Glomerular endothelial cell (primary cell): ENCODE measurements around the gene TRAF5. TPM values are rescaled to one million over a fixed set of nuclear protein-coding genes. Genes with fewer than 3 reads are reported as not detected.
"Not testable (repeated sequence)": the region's sequence is repeated elsewhere in the genome, so short reads cannot be mapped to it uniquely, and the experiment has no call there.

ENCODE experiments used
- DNase-seq: peaks from one replicate; pipeline ENCODE4 v3.0.0-alpha.2; 2011; ENCODE audit warnings: low read depth, low spot score; ENCODE audit errors: extremely low read depth
- total RNA-seq: library from RNA; depleted of rRNA; stranded (reverse); fragments of >200 nt; gene quantifications from 2 replicates; pipeline ENCODE4 v1.2.3, GENCODE V29; 2015

The TRAF5 gene
- total RNA-seq, 1 donor from 2014 or later, result 22.8 TPM

DNA sequence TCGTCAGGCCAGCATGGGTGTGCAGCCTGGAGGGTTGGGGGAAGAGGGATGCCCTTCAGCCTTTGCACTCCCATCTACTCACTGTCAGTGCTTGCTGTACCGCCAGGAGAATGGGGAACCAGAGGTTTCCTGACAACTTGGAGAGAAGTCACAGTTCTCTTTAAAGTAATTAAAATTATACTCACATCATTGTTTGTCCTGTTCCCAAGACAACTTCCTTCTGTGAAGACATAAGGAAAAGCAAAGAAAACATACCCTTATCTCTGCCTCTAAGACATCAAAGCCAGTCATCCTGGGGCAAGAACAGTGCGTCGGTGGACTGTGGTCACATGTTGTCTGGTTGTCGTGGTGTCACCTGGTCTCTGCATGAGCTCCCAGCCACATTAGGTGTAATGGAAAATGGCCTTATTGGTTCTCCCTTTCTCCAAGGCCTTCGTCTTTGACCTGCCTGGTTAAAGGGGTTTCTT is 17.6 kb downstream of the TRAF5 start:
- no peak for DNase-seq

DNA sequence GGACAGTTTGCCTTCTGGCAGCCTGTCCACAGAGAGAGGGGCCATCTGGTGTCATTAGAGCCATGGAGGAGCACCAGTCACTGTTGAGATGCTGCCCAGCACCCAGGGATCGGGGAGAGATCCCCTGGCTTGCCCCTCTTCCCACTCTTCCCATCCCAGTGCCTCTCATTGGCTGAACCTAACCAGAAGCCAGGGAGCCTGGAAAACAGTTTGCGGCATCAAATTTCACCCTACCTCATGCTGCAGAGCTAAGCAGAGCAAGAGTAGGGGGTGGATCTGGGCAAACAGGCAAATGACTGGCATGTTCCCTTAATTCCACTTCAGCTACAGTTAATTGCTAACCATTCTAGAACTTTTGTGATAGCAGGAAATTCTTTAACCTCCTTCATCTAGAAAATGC is 19.1 kb downstream of the TRAF5 start:
- no peak for DNase-seq

DNA sequence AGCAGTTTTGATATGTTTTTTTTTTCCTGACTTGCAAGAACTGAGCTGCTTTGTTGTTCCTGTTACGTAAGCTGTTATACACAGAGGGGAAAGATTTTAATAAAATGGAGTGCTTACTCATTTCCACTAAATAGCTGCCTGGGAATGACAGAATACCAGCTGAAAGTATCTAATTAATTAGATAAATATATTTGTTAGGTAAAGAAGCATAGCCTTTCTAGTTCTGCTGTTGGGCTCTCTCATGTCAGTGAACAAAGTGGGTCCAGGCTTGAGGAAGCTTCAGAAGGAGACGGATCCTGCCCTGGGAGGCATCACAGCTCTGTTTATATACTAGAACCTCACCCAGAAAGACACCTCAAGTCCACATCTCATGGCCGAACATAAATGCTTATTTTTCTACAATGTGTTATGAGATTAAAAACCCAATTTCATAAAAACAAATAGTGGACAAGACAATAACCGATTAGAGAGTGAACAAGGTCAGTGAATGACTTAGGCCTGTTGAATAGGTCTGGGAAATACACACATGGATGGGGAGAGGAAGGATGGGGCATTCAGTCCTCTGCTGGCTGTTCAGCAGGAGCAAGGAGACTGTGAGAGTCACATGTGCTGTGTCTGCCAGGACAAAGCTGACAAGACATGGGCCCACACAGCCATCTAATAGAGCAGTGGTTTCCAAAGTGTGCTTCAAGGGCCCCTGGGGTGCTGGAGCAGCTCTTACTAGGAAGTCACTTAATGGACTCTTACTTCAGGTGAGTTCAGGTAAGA is 20.6 kb downstream of the TRAF5 start:
- no peak for DNase-seq

DNA sequence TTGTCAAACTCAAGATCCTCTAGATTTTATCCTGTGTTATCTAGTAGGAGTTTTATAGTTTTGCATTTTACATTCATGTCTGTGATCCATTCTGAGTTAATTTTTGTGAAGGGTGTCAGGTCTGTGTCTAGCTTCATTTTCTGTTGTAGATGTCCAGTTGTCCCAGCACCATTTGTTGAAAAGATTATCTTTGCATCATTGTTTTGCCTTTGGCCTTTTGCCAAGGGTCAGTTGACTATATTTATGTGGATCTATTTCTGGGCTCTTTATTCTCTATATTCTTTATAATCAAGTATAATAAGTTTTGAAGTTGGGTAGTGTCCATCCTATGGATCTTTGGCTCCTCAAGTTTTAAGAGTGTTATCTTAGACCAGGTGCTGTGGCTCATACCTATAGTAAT is 21.9 kb downstream of the TRAF5 start:
- no peak for DNase-seq

DNA sequence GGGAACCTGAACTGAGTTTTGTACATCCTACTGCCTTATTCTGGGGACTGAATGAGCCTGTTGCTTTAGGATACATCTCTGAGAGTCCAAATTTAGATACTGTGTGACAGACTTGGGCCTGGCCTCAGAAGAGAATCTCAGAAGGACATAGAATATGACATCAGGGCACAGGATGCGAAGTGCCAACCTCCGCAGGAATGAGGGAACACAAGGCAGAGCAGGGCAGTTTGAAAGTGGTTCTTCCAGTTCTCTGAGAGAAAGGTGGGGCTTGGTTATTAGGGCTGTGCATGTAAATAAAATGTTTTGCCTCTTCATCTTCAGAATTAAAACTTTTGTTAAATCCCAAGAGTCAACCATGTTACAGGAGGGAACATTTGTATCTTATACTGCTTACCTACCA is 23.1 kb downstream of the TRAF5 start:
- no peak for DNase-seq

DNA sequence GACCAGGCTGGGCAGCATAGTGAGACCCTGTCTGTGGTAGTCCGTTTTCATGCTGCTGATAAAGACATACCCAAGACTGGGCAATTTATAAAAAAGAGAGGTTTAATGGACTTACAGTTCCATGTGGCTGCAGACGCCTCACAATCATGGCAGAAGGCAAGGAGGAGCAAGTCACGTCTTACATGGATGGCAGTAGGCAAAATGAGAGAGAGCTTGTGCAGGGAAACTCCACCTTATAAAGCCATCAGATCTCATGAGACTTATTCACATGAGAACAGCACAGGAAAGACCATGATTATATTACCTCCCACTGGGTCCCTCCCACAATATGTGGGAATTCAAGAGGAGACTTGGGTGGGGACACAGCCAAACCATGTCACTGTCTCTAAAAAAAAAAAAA is 25.4 kb downstream of the TRAF5 start:
- DNase-seq, result not testable (repeated sequence)

DNA sequence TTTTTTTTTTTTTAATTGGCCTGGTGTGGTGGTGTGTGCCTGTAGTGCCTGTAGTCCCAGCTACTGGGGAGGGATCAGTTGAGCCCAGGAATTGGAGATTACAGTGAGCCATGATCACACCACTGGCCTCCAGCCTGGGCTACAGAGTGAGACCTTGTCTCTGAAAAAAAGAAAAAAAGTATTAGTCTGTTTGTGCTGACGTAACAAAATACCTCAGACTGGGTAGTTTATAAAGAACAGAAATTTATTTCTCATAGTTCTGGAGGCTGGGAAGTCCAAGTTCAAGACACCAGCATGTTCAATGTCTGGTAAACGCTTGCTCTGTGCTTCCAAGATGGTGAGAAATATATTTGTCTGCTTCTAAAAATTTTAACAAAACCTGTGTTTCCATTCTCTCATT is 25.8 kb downstream of the TRAF5 start:
- no peak for DNase-seq

DNA sequence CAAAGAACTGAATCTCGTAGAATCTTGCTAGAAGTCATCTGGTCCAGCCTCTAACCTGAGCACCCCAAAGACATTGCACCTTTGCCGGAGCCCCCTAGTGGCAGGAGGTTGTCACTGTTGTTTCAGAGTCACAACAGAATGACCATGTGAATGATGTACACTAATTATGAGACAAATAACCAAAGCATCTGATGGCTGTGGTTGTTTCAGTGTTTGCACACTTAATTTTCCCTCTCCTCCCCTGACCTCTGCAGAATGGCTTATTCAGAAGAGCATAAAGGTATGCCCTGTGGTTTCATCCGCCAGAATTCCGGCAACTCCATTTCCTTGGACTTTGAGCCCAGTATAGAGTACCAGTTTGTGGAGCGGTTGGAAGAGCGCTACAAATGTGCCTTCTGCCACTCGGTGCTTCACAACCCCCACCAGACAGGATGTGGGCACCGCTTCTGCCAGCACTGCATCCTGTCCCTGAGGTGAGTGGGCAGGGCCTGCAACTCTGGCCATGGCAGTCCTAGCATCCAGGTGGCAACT is 26.4 kb downstream of the TRAF5 start:
- no peak for DNase-seq

DNA sequence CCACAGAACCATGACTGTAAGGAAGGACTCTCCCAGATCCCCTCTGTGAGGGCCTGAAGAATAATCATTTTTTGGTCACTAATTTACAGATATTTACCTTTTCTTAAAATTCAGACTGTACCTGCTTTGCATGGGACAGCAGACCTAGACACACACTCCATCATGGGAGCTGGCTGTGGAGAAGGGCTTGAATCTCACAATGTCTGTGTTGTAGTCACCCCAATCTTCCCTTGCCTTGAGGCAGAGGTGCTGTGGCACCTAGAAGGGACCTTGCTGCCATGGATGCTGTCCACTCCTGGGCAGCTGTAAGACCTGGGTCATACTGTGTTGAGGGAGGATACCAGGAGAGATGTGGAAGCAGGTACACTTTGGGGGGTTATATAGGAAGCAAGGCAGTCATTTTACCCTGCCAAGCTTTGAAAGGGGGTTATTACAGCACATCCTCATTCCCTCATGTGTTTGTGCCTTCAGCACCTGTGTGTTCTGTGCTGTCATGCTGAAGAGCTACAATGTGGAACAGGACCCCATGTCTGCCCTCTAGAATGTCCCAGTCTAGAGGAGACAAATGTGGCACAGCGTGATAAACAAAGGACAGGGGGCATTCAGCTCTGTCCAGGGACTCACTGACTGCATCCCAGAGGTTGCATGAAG is 27.1 kb downstream of the TRAF5 start:
- DNase-seq, result no peak

DNA sequence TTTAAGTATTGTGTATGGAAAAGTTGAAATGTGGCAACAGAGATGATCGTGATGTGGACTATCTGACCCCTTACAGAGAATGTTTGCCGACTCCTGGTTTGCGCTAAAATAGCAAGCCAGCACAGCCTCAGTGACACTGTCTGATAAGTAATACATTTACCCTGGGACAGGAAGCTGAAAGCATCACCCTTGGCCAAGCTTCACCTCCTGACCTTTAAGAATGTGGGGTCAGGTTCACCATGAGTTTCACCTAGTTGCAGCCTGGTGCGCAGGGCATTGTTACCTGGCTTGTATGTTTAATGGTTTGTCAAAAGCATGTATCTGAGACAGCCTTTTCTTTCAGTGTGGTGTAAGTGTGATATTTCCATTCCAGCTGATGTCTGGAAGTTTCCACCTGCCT is 29.2 kb downstream of the TRAF5 start:
- no peak for DNase-seq

DNA sequence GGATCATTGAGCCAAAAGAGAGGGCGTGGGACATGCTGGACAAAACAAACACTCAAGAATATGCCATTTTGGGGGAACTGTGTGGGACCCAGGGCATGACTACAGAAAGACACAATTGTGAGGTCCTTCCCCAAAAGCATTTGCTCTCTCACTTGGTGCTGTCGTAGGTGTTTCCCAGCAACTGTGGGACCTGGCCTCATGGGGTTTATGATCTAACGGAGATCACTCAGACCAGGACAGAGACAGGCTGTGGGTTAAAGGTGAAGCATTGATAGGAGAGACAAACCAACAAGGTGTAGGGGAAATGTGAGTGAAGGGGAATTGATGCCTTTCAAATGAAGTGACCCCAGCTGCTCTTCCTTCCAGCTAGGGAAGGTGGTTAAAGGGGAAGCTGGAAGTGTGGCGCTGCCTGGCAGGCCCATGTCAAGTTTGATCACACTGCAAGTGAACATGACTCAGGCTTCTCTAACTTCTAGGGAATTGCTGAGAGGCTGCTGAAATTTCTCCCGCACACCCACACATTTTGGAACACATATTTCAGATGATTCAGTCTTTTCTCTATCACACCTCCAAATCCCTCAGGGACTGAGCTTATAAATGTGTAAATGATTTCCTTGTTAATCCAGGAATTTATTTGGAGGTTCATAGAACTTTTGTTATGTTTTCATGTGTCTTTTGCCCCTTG is 30.2 kb downstream of the TRAF5 start:
- DNase-seq, result no peak

DNA sequence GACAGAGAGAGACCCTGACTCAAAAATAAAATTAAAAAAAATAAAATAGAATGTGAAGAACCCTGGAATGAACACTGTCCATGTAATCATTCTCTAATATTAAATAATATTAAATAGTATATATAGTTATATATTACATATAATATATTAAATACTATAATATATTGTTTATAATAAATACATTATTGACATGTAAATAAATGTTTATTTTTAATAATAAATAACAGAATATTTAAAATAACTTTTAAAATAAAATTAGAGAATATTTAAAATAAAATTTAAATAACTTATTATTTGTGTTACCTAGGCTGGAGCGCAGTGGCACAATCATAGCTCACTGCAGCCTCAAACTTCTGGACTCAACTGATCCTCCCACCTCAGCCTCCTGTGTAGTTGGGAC is 32.1 kb downstream of the TRAF5 start:
- DNase-seq, result no peak

DNA sequence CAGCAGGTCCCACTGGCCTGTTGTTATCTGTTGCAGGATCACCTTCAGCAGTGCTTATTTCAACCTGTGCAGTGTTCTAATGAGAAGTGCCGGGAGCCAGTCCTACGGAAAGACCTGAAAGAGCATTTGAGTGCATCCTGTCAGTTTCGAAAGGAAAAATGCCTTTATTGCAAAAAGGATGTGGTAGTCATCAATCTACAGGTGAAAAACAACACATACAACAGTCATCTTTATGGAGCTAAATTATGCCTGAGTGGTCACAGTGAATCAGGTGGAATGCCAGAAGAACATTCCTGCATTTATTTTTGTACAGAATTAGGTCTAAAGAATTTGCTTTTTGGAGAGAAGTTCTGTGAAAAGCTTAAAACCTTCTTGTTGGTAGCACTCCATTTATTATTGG is 33.2 kb downstream of the TRAF5 start:
- no peak for DNase-seq

DNA sequence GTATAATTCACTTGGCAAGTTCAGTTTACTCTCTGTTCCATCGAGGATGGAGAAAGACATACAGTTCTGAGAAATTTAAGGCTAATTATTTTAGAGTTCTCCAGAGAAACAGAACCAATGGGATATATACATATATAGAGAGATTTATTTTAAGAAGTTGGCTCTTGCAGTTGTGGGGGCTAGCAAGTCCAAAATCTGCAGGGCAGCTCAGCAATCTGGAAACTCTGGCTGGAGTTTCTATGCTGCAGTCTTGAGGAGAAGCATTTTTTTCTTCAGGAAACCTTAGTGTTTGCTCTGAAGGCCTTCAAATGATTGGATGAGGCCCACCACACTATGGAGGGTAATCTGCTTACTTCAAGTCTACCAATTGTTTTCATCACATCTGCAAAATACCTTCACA is 34.6 kb downstream of the TRAF5 start:
- DNase-seq, result no peak

DNA sequence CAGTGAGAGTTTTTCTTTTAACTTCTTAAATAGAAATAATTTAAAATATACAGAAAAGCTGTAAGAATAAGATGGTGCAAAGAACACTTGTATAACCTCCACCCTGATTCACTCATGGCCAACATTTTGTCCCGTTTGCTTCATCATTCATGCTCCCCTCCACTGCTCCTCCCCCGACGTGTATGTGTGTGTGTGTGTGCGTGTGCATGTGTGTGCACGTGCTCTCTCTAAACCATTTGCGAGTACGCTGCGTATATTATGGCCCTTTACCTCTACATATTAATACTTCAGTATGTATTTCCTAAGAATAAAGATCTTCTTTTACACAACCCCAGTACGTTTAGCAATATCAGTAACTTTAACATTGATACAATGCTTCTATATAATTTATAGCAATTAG is 43.0 kb downstream of the TRAF5 start:
- no peak for DNase-seq

DNA sequence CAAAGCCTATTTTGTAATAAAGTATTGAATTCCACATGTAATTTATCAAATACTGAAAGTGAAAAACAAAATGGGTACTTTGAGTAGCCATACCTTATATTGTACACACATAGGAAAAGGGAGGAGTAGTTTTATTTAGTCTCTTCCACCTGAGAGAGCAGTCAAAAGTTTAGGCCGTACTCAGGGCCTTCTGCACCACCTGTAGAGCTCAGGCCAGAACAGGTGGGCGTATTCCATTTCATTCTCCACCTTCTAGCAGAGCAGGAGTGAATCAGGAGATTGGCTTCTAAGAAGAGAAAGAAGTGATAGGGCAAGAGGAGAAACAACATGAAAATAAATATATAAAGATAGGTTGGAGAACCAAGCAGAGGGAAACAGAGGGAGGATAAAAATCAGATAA is 44.0 kb downstream of the TRAF5 start:
- DNase-seq, result no peak

DNA sequence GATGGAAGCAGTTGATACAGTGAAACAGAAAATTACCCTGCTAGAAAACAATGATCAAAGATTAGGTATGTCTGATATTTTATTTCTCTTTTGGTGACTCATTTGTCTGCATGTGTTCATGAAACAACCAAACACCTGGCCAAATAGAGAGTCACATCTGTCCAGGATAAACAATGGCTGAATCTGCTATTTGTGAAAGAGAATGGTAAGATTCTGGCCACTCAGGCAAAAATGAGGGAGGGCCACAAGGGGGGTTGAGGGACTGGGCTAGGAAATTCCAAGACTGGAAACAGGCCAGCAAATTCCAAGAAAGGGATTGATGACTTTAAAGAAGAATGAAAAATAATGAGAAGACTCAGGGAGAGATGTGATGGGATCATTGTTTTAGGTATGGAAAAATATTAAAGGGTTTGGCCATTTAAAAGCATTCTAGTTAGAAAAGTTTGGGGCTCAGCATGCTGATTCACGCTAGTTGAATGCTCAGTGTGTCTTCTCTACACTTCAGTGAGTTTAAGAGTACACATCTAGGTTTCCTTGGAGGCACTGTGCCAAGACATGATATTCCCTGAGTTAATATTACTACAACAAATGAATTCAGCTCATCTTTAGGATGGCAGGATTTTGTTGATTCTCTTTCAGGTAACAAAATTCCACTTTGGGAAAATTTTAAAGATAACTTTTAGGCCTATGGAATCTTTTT is 44.9 kb downstream of the TRAF5 start:
- DNase-seq, result no peak

DNA sequence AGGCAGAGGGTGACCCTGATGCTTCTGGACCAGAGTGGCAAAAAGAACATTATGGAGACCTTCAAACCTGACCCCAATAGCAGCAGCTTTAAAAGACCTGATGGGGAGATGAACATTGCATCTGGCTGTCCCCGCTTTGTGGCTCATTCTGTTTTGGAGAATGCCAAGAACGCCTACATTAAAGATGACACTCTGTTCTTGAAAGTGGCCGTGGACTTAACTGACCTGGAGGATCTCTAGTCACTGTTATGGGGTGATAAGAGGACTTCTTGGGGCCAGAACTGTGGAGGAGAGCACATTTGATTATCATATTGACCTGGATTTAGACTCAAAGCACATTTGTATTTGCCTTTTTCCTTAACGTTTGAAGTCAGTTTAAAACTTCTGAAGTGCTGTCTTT is 45.8 kb downstream of the TRAF5 start:
- no peak for DNase-seq

DNA sequence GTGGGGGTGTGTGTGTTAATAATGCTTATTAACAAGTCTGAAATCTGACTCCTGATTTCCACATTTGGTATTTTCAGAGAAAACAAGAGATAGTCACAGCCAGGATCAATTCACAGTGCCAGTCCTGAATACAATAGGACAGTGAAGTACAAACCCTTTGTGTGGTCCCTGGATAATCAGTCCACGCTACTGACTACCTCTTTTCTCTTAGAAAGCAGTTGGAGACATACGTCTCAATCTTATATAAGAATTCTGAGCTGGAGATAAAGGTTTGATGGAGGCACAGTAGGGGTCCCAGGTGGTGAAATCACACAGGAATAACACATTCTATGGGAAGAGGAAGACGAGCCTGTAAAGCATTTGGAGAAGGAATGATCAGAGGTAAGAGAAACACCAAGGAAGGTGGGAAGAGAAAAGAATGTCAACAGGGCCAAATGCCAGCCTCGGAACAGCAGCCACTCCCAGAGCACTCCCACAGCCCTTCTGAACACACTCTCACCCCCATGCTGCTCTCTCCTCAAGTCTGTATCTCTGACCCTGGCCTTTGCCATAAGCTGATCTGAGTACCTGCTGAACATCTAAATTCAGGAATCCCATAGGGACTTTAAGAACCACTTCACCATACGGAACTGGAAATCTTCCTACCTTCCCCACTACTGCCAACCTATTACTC is 48.6 kb downstream of the TRAF5 start:
- DNase-seq, result no peak

DNA sequence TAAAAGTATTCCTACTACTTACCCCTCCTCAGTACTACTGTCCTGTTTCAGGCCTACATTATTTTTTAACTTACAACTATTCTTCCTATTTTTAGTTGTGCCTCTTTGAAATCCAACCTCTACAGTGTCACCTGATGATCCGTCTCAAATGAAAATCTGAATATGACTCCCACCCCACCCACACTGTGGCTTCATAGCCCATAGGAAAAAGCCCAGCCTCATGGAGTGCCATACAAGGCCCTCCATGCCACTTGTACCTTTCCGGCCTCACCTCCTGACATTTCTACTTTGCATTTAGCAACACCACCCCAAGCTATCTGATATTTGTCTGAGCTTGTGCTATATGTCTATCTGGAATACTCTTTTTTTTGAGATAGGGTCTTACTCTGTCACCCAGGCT is 49.3 kb downstream of the TRAF5 start:
- no peak for DNase-seq
